B cell (primary cell): ENCODE data around the gene BUB1B.

ENCODE experiments used
- CTCF ChIP-seq: fragments of 200-600 bp; IDR thresholded peaks from one replicate; pipeline ENCODE4 v1.8.0; 2022; ENCODE audit warnings: antibody characterized with exemption, mild to moderate bottlenecking
- EZH2 ChIP-seq: IDR thresholded peaks from 2 replicates; pipeline ENCODE4 v1.6.1; 2012; ENCODE audit warnings: borderline replicate concordance, low read depth, mild to moderate bottlenecking, moderate library complexity, low read length; ENCODE audit not compliant: insufficient read depth, poor library complexity, severe bottlenecking

GRCh38 chr15:40256638-40257235 is 95.9 kb downstream of the BUB1B start:
- TF ChIP-seq CTCF (no peak), EZH2 (no peak)
